GM12865 (cell line): ENCODE data around the gene GLUD1.
A peak's percentile ranks its signal among the peaks of the same experiment; 100 is the strongest.
"Not testable (repeated sequence)": the region's sequence is repeated elsewhere in the genome, so short reads cannot be mapped to it uniquely, and the experiment has no call there.

Experiments used
- DNase-seq: peaks from one replicate; pipeline ENCODE4 v3.0.0; 2010; ENCODE audit warnings: low read depth
- H3K4me3 ChIP-seq: 2 replicates; pipeline ENCODE4 v1.5.1; 2011; ENCODE audit warnings: mild to moderate bottlenecking, low read depth, low read length, control low read depth
- CTCF ChIP-seq: IDR thresholded peaks from 2 replicates; pipeline ENCODE4 v1.5.1; 2011; ENCODE audit warnings: low read length, control low read depth, low read depth, inconsistent platforms; ENCODE audit not compliant: insufficient read depth; ENCODE audit errors: missing control alignments

Gene GLUD1

GRCh38 chr10:87018127-87018526 lies 76.5 kb downstream of the GLUD1 start:
- not testable (repeated sequence) for DNase-seq, H3K4me3 ChIP-seq

GRCh38 chr10:87014986-87015716 lies 79.5 kb downstream of the GLUD1 start:
- DNase-seq, H3K4me3 ChIP-seq: not testable (repeated sequence)

GRCh38 chr10:87013528-87013927 lies 81.1 kb downstream of the GLUD1 start:
- H3K4me3 ChIP-seq, result not testable (repeated sequence)
- DNase-seq, result peak; percentile 9

GRCh38 chr10:87009134-87009696 lies 85.4 kb downstream of the GLUD1 start:
- not testable (repeated sequence) for H3K4me3 ChIP-seq, DNase-seq

GRCh38 chr10:87008303-87008702 lies 86.3 kb downstream of the GLUD1 start:
- DNase-seq, H3K4me3 ChIP-seq: not testable (repeated sequence)

GRCh38 chr10:87007674-87008073 lies 87.0 kb downstream of the GLUD1 start:
- not testable (repeated sequence) for H3K4me3 ChIP-seq, DNase-seq

DNA sequence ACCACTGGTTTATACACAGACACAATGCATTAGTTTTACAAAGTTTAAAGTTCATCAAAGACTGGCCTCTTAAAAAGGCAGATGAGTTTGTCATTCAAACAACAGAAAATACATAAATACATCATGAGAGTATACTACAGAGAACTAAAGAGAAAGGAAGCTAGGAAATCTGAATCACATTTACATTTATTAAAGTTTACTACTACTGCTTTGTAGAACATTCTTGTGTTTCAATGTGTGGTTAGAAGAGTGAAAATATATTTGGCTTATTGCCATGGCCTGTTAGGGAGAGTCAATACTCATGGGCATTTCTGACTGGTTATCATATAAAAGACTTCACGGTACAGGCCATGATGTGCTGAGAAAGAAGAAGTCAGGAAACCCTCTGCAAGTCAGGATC lies 87.5 kb downstream of the GLUD1 start:
- not testable (repeated sequence) for DNase-seq, H3K4me3 ChIP-seq

DNA sequence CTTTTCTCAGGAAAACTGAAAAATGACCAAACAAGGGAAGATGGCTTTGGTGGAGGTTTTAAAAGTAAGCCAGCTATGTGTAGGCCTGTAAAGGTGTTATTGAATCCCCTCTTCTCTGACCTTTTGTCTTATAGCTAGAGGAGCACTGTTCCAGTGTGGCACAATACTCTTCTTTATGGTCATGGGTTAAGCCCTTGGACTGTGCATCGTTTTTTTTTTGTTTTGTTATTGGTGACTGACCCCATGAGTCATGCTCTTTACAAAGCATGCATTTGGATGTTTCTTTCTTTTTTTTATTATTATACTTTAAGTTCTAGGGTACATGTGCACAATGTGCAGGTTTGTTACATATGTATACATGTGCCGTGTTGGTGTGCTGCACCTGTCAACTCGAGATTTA lies 94.2 kb downstream of the GLUD1 start:
- no peak overlapping the region for H3K4me3 ChIP-seq
- TF ChIP-seq CTCF, result no peak
- no peak for DNase-seq
